AG04449 (cell line): ENCODE measurements around the gene ARHGAP21.

Experiments used
- CTCF ChIA-PET: fragments of 350-600 bp; formaldehyde crosslinking; extraction: SDS; loops from one replicate; lab custom pipeline; 2021; ENCODE audit warnings: antibody characterized with exemption; lab: Yijun Ruan, JAX
- POLR2A ChIA-PET: fragments of 400-600, 350-600 bp; formaldehyde crosslinking; extraction: SDS; loops from one replicate; lab custom pipeline; 2020; ENCODE audit warnings: antibody characterized with exemption, inconsistent platforms; lab: Yijun Ruan, JAX
- DNase-seq: peaks from one replicate; pipeline ENCODE4 v3.0.0-alpha.2; 2010; ENCODE audit warnings: low read depth, low spot score
- H3K4me3 ChIP-seq: 2 replicates; pipeline ENCODE4 v1.5.1; 2011; ENCODE audit warnings: low read depth, mild to moderate bottlenecking, control low read depth, low read length
- CTCF ChIP-seq: IDR thresholded peaks from one replicate; pipeline ENCODE4 v1.5.1; 2011; ENCODE audit warnings: mild to moderate bottlenecking, moderate library complexity, low read length, control low read depth, inconsistent platforms; ENCODE audit not compliant: insufficient read depth; ENCODE audit errors: missing control alignments

ARHGAP21 gene

GRCh38 chr10:24718031-24718855 lies 5.4 kb downstream of the ARHGAP21 start:
- POLR2A ChIA-PET: no interaction called here
- peak overlapping the region; percentile 24 for H3K4me3 ChIP-seq
- CTCF ChIA-PET: no interaction called here
- DNase-seq: no peak
- no peak for TF ChIP-seq CTCF

- CTCF ChIA-PET: no interaction called here
Measured at GRCh38 chr10:24716295-24716694, 7.4 kb downstream of the ARHGAP21 start.

GRCh38 chr10:24715246-24715769 lies 8.4 kb downstream of the ARHGAP21 start:
- no peak for DNase-seq
- TF ChIP-seq CTCF: no peak
- no peak overlapping the region for H3K4me3 ChIP-seq
- ChIA-PET CTCF (no interaction called here), POLR2A (no interaction called here)

More at GRCh38 chr10:24716295-24716694, 7.4 kb downstream of the ARHGAP21 start:
- DNase-seq: no peak
- POLR2A ChIA-PET: no interaction called here
- TF ChIP-seq CTCF: no peak
- no peak overlapping the region for H3K4me3 ChIP-seq

GRCh38 chr10:24713086-24713485 lies 10.6 kb downstream of the ARHGAP21 start:
- ChIA-PET POLR2A (no interaction called here), CTCF (no interaction called here)
- H3K4me3 ChIP-seq: no peak overlapping the region
- DNase-seq: no peak
- no peak for TF ChIP-seq CTCF

GRCh38 chr10:24711465-24711864 lies 12.2 kb downstream of the ARHGAP21 start:
- POLR2A ChIA-PET: no interaction called here
- no peak for TF ChIP-seq CTCF
- CTCF ChIA-PET: no interaction called here
- no peak overlapping the region for H3K4me3 ChIP-seq
- no peak for DNase-seq

GRCh38 chr10:24708081-24708480 lies 15.6 kb downstream of the ARHGAP21 start:
- TF ChIP-seq CTCF: no peak
- POLR2A ChIA-PET: no interaction called here
- no peak overlapping the region for H3K4me3 ChIP-seq
- DNase-seq: no peak
- CTCF ChIA-PET: interaction anchor here (1.2 kb wide), 1 partner anchor 10 kb away, joined by 3 read pairs; no protein-coding TSS in a partner anchor
